Nephron (organoid): ENCODE data around the gene MYH1.

Experiments used
- H3K27ac Mint-ChIP-seq, 3 experiments: 2 replicates each; pipeline ENCODE4 v1.8.0; 2020; ENCODE audit warnings: mixed read lengths in 3 of 3, mild to moderate bottlenecking in 2 of 3, moderate library complexity in 1 of 3
- H3K27me3 Mint-ChIP-seq: 2 replicates; pipeline ENCODE4 v1.8.0; 2021; ENCODE audit warnings: low read depth, mild to moderate bottlenecking, moderate library complexity, mixed read lengths
- H3K36me3 Mint-ChIP-seq: 2 replicates; pipeline ENCODE4 v1.8.0; 2020; ENCODE audit warnings: low read depth, mixed read lengths
- H3K4me1 Mint-ChIP-seq: 2 replicates; pipeline ENCODE4 v1.8.0; 2020; ENCODE audit warnings: mixed read lengths
- H3K4me3 Mint-ChIP-seq, 3 experiments: 2 replicates each; pipeline ENCODE4 v1.8.0; 2020; ENCODE audit warnings: mild to moderate bottlenecking in 3 of 3, mixed read lengths in 3 of 3, moderate library complexity in 2 of 3
- H3K9me3 Mint-ChIP-seq: 2 replicates; pipeline ENCODE4 v1.8.0; 2020; ENCODE audit warnings: mixed read lengths
- TF ChIP-seq, protein P1 (sequence below), 3 experiments: fragments of 200-600 bp; sonication (generic); IDR thresholded peaks; one replicate each; pipeline ENCODE4 v1.5.0; 2021; ENCODE audit warnings: antibody characterized with exemption in 3 of 3; ENCODE audit not compliant: unreplicated experiment in 3 of 3

Gene MYH1

DNA sequence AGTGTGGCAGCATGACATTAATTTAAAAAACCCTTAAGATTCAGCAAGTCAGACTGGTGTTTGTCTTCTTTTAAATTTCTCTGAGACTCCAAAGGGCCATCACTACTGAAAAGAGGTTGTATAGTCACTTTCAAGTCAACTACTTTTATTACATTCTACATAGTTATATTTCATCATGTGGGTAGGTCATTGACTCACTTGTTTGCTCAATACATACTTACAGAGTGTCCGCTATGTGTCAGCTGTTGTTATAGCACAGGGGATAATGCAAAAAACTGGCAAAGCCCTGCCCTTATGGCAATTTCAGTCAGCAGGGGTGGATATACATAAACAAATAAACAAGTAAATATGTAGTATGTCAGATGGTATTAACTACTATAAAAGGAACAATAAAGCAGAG, 46.5 kb downstream of the MYH1 start:
- no peak overlapping the region for H3K27ac Mint-ChIP-seq
- TF ChIP-seq, protein P1, sequence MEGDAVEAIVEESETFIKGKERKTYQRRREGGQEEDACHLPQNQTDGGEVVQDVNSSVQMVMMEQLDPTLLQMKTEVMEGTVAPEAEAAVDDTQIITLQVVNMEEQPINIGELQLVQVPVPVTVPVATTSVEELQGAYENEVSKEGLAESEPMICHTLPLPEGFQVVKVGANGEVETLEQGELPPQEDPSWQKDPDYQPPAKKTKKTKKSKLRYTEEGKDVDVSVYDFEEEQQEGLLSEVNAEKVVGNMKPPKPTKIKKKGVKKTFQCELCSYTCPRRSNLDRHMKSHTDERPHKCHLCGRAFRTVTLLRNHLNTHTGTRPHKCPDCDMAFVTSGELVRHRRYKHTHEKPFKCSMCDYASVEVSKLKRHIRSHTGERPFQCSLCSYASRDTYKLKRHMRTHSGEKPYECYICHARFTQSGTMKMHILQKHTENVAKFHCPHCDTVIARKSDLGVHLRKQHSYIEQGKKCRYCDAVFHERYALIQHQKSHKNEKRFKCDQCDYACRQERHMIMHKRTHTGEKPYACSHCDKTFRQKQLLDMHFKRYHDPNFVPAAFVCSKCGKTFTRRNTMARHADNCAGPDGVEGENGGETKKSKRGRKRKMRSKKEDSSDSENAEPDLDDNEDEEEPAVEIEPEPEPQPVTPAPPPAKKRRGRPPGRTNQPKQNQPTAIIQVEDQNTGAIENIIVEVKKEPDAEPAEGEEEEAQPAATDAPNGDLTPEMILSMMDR (IDR thresholded peaks at IDR 0.05; ENCODE audit: unreplicated experiment in 3 of 3), result no peak
- no peaks in the 10 kb centered on the region for H3K4me1 Mint-ChIP-seq

DNA sequence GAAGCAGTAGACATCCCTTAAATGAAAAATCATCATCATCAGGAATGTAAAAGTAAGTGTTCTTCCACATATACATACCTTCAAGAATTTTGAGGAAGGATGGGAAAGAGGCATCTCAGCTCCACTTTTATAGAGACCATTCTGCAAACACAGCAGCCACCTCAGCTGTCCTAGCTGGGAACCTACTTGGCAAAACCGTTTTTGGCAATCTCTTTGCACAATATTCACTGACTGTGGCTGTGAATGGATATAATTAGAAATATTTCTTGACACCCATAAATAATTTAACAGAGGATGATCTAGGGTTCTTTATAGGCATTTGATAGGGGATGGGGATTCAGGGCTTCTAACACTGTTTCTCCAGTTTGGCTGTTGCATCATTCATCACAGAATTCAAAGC, 48.9 kb downstream of the MYH1 start, which contains the start of gene MYH4:
TSS of gene MYH4 (minus strand) at position 101 of the 400 bp plus-strand sequence. CDS start 2,814 bp downstream, outside the sequence.
- H3K27me3 Mint-ChIP-seq, result no peaks in the 10 kb centered on the region
- no peaks in the 10 kb centered on the region for H3K4me1 Mint-ChIP-seq

More for the DNA sequence above, 46.5 kb downstream of the MYH1 start:
- Mint-ChIP-seq H3K27me3 (no peaks in the 10 kb centered on the region), H3K9me3 (no peaks in the 10 kb centered on the region), H3K36me3 (no peaks in the 10 kb centered on the region), H3K4me3 (no peak overlapping the region)

DNA sequence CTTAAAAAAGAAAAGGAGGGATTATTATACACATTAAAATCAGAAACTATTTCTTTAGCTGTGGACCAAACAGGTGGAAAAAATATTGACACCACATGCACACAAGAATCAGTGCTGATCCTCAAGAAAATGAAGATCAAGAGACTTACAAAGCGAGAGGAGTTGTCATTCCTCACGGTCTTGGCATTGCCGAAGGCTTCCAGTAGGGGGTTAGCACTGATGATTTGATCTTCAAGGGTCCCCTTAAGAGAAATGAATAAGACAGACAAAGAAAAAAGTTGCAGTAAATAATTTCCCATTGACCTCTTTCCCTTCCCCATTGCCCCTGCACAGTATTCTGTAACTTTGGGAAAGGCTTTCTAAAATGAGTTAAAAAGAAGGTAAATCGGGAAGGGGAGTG, 54.9 kb downstream of the MYH1 start:
- Mint-ChIP-seq H3K9me3 (no peaks in the 10 kb centered on the region), H3K27me3 (no peaks in the 10 kb centered on the region), H3K4me1 (no peaks in the 10 kb centered on the region), H3K4me3 (no peak overlapping the region), H3K36me3 (no peaks in the 10 kb centered on the region), H3K27ac (no peak overlapping the region)
- TF ChIP-seq, protein P1 (IDR thresholded peaks at IDR 0.05; ENCODE audit: unreplicated experiment in 3 of 3), result no peak

More for the DNA sequence above, 48.9 kb downstream of the MYH1 start, which contains the start of gene MYH4:
- no peak within 1 kb of the TSS for H3K4me3 Mint-ChIP-seq
- H3K9me3 Mint-ChIP-seq, result no peaks in the 10 kb centered on the region
- TF ChIP-seq, protein P1 (IDR thresholded peaks at IDR 0.05; ENCODE audit: unreplicated experiment in 3 of 3), result no peak
- H3K27ac Mint-ChIP-seq, result no peak within 1 kb of the TSS
- H3K36me3 Mint-ChIP-seq, result no peaks in the 10 kb centered on the region

DNA sequence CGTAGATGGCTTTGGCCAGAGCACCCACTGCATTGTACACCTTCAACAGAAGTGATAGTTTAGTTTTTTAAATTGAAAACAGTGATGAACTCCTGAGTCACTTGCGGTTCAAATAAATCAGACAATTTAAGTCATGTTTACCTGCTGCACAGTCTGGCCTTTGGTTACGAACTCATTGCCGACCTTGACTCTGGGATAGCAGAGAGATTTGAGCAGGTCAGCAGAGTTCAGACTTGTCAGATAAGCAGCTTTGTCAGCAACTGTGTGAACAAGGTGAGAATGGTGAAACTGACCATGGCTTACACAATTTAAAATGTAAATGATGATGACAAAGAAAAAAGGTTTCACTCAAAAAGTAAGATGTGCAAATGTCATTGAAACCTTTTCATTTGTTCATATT, 58.3 kb downstream of the MYH1 start:
- no peak overlapping the region for H3K4me3 Mint-ChIP-seq
- no peaks in the 10 kb centered on the region for H3K4me1 Mint-ChIP-seq
- H3K9me3 Mint-ChIP-seq, result no peaks in the 10 kb centered on the region
- TF ChIP-seq, protein P1 (IDR thresholded peaks at IDR 0.05; ENCODE audit: unreplicated experiment in 3 of 3), result no peak
- H3K27ac Mint-ChIP-seq, result no peak overlapping the region
- peaks cover 4% of the 10 kb centered on the region for H3K27me3 Mint-ChIP-seq
- H3K36me3 Mint-ChIP-seq, result no peaks in the 10 kb centered on the region

DNA sequence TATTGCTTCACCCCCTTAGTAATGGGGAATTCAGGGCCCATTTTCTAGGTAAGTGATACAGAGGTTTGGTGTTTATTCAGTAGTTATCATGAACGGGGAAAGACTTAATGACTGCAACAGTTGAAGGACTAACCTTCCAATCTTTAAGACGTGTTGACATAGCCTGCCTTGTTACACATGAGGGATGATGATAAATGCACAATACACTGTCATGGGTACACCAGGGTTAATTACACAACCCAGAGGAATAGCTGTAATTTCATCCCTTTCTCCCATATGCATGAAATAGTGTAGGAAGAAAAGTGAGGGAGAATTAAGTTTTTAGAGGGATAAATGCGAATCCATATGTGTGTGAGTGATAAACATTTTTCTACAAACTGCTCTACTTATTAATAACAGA, 59.6 kb downstream of the MYH1 start:
- Mint-ChIP-seq H3K27ac (no peak overlapping the region), H3K9me3 (no peaks in the 10 kb centered on the region), H3K4me1 (no peaks in the 10 kb centered on the region), H3K36me3 (no peaks in the 10 kb centered on the region), H3K4me3 (no peak overlapping the region), H3K27me3 (peaks cover 4% of the 10 kb centered on the region)
- TF ChIP-seq, protein P1 (IDR thresholded peaks at IDR 0.05; ENCODE audit: unreplicated experiment in 3 of 3), result no peak

DNA sequence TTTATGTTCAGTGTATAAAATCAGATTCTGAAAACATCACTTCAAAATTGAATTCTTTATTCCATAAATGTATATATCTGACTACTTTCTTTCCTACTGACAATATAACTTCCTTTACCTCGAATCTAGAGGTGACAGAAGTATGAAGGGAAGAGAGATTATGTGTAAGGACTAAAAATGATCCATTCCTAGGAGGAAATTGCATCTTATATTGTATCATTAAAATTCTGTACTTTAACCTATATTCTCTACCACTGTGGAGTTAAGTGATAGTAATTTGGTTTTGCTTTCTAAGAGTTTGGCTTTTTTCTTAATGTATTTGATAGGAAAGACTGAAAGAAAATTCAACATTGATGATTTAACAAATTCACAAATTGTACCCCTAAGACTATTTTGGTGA, 60.4 kb downstream of the MYH1 start:
- TF ChIP-seq, protein P1 (IDR thresholded peaks at IDR 0.05; ENCODE audit: unreplicated experiment in 3 of 3), result no peak
- Mint-ChIP-seq H3K4me1 (peaks cover 1% of the 10 kb centered on the region), H3K27me3 (peaks cover 4% of the 10 kb centered on the region), H3K36me3 (no peaks in the 10 kb centered on the region), H3K27ac (no peak overlapping the region), H3K9me3 (no peaks in the 10 kb centered on the region), H3K4me3 (no peak overlapping the region)
